ENCODE measurements around the gene PHIP. TPM values are rescaled to one million over a fixed set of nuclear protein-coding genes. Genes with fewer than 3 reads are reported as not detected.

PHIP gene
- total and polyA plus RNA-seq, 2 experiments from 2014 or later: 48.0 to 65.4 TPM

GRCh38 chr6:79042799-79043126, 35.3 kb downstream of the PHIP start:
- Histone ChIP-seq H3K4me3 (no peak overlapping the region), H3K27me3 (ENCODE audit: insufficient read depth) (no peaks in the 10 kb centered on the region), H4K20me1 (replicated peaks; ENCODE audit: insufficient read depth) (peaks cover 11% of the 10 kb centered on the region), H3K9me2 (ENCODE audit: insufficient read depth) (no peaks in the 10 kb centered on the region), H2AFZ (no peak overlapping the region), H3F3A (replicated peaks; ENCODE audit: low read depth) (no peaks in the 10 kb centered on the region), H3K4me2 (no peak overlapping the region), H3K27ac (ENCODE audit: low read depth) (no peak overlapping the region), H3K79me2 (replicated peaks; ENCODE audit: insufficient read depth) (peaks cover 86% of the 10 kb centered on the region), H3K4me1 (ENCODE audit: insufficient read depth) (peaks cover 11% of the 10 kb centered on the region), H3K36me3 (ENCODE audit: insufficient read depth) (peaks cover 28% of the 10 kb centered on the region; the same call in 1 of the 2 replicates)
- peaks cover 40% of the 10 kb centered on the region for H3K36me3 Mint-ChIP-seq (ENCODE audit: low read depth)
- H3K27ac Mint-ChIP-seq: no peak overlapping the region
- DNase-seq (ENCODE audit: low spot score): no peak
- no peaks in the 10 kb centered on the region for H3K27me3 Mint-ChIP-seq (ENCODE audit: insufficient read depth, low read depth, poor library complexity)
- no peaks in the 10 kb centered on the region for H3K9me3 Mint-ChIP-seq
- TF ChIP-seq EZH2phosphoT487 (IDR thresholded peaks at IDR 0.05; ENCODE audit: unreplicated experiment) (no peak), STAT1 (IDR thresholded peaks at IDR 0.05; ENCODE audit: unreplicated experiment) (no peak), JUNB (IDR thresholded peaks at IDR 0.05; ENCODE audit: unreplicated experiment) (no peak), CTCF (conservative IDR thresholded peaks at IDR 0.05; ENCODE audit: low read depth in 2 of 2) (no peak), CREB1 (CRISPR knock-in tag; IDR thresholded peaks at IDR 0.05; ENCODE audit: low read depth) (no peak), ZNF114 (CRISPR knock-in tag; IDR thresholded peaks at IDR 0.05) (no peak), EZH2 (IDR thresholded peaks at IDR 0.05; ENCODE audit: low read depth, unreplicated experiment) (no peak), ETS1 (IDR thresholded peaks at IDR 0.05) (no peak), REST (IDR thresholded peaks at IDR 0.05; ENCODE audit: unreplicated experiment) (no peak), ZNF462 (CRISPR knock-in tag; IDR thresholded peaks at IDR 0.05) (no peak), ZNF331 (CRISPR knock-in tag; IDR thresholded peaks at IDR 0.05; ENCODE audit: low read depth) (no peak), POLR2AphosphoS5 (IDR thresholded peaks at IDR 0.05; ENCODE audit: low read depth) (no peak)
- ATAC-seq: no peak
- no peak overlapping the region for H3K4me3 Mint-ChIP-seq
- H3K4me1 Mint-ChIP-seq: peaks cover 16% of the 10 kb centered on the region
